Vagina (tissue), 2 donors: ENCODE results near the gene CCDC88C. TPM values are rescaled to one million over a fixed set of nuclear protein-coding genes. Genes with fewer than 3 reads are reported as not detected.

ENCODE experiments used
- DNase-seq, 2 donors: peaks; one replicate each; pipeline ENCODE4 v3.0.0-alpha.2; 2017; ENCODE audit errors: extremely low spot score in 2 of 2
- H3K27ac ChIP-seq: fragments of 200-600 bp; sonication (generic); one replicate; pipeline ENCODE4 v1.5.1; 2019
- H3K27me3 ChIP-seq: fragments of 200-600 bp; sonication (generic); one replicate; pipeline ENCODE4 v1.5.1; 2019
- H3K36me3 ChIP-seq, 2 donors: fragments of 200-600 bp; sonication (generic); one replicate each; pipeline ENCODE4 v1.5.1; 2017 to 2019
- H3K4me1 ChIP-seq: fragments of 200-600 bp; sonication (generic); one replicate; pipeline ENCODE4 v1.5.1; 2019
- H3K4me3 ChIP-seq, 2 donors: fragments of 200-600 bp; sonication (generic); 1 replicate in 1 of 2; 2 replicates in 1 of 2; pipeline ENCODE4 v1.5.1; 2016 to 2019
- H3K9me3 ChIP-seq: fragments of 200-600 bp; sonication (generic); one replicate; pipeline ENCODE4 v1.5.1; 2019
- CTCF ChIP-seq, 3 experiments: fragments of 450-650 bp in 2 of 3; fragments of 200-600 bp in 1 of 3; sonication (generic) in 1 of 3; IDR thresholded peaks; one replicate each; pipeline ENCODE4 v1.5.1; 2017 to 2019; ENCODE audit warnings: antibody characterized with exemption in 3 of 3, mild to moderate bottlenecking in 2 of 3, moderate library complexity in 2 of 3
- POLR2A ChIP-seq, 2 donors: fragments of 450-650 bp; IDR thresholded peaks; one replicate each; pipeline ENCODE4 v1.6.1; 2017; ENCODE audit warnings: antibody characterized with exemption in 2 of 2, mild to moderate bottlenecking in 2 of 2, moderate library complexity in 2 of 2
- POLR2AphosphoS5 ChIP-seq, 2 donors: sonication (generic); formaldehyde crosslinking; IDR thresholded peaks; one replicate each; pipeline ENCODE4 v1.9.0; 2017; ENCODE audit warnings: antibody characterized with exemption in 2 of 2, mild to moderate bottlenecking in 2 of 2, low read depth in 1 of 2; ENCODE audit not compliant: insufficient read depth in 1 of 2
- intact Hi-C: fragments of 100-400 bp; cut with DNase I; formaldehyde crosslinking; loops from one replicate; pipeline ENCODE4 v1.15.1; 2023
- total RNA-seq: library from RNA; depleted of rRNA; stranded (reverse); fragments of >200 nt; gene quantifications from one replicate; pipeline ENCODE4 v1.2.3, GENCODE V29; 2016

CCDC88C gene
- total RNA-seq, 1 donor from 2014 or later: 42.2 TPM

- no peaks in the 10 kb centered on the region for H3K27me3 ChIP-seq
- H3K4me1 ChIP-seq: peaks cover 10% of the 10 kb centered on the region
- no peak for DNase-seq
- H3K36me3 ChIP-seq: no peaks in the 10 kb centered on the region
- no peak overlapping the region for H3K4me3 ChIP-seq
- intact Hi-C loops: no loop called here
- TF ChIP-seq POLR2A (IDR thresholded peaks at IDR 0.05) (no peak), CTCF (IDR thresholded peaks at IDR 0.05) (no peak), POLR2AphosphoS5 (IDR thresholded peaks at IDR 0.05; ENCODE audit: insufficient read depth in 1 of 2, low read depth in 1 of 2) (no peak)
- no peaks in the 10 kb centered on the region for H3K9me3 ChIP-seq
- H3K27ac ChIP-seq: no peak overlapping the region
Measured at GRCh38 chr14:91363776-91364523, 53.7 kb downstream of the CCDC88C start.

- intact Hi-C loops: no loop called here
- no peaks in the 10 kb centered on the region for H3K4me1 ChIP-seq
- no peak for DNase-seq
- peak overlapping the region; percentile 29 for H3K27ac ChIP-seq
- TF ChIP-seq POLR2A (IDR thresholded peaks at IDR 0.05) (no peak), POLR2AphosphoS5 (IDR thresholded peaks at IDR 0.05; ENCODE audit: insufficient read depth in 1 of 2, low read depth in 1 of 2) (no peak), CTCF (IDR thresholded peaks at IDR 0.05) (no peak)
- H3K27me3 ChIP-seq: no peaks in the 10 kb centered on the region
- H3K4me3 ChIP-seq: no peak overlapping the region
- H3K36me3 ChIP-seq: no peaks in the 10 kb centered on the region
- no peaks in the 10 kb centered on the region for H3K9me3 ChIP-seq
Measured at GRCh38 chr14:91361233-91361811, 56.3 kb downstream of the CCDC88C start.

GRCh38 chr14:91360490-91361232 lies 57.0 kb downstream of the CCDC88C start:
- no peaks in the 10 kb centered on the region for H3K36me3 ChIP-seq
- peak overlapping the region; percentile 29 for H3K27ac ChIP-seq
- no peak overlapping the region for H3K4me3 ChIP-seq
- no peaks in the 10 kb centered on the region for H3K9me3 ChIP-seq
- intact Hi-C loops: no loop called here
- DNase-seq: no peak
- no peaks in the 10 kb centered on the region for H3K4me1 ChIP-seq
- TF ChIP-seq POLR2AphosphoS5 (IDR thresholded peaks at IDR 0.05; ENCODE audit: insufficient read depth in 1 of 2, low read depth in 1 of 2): no peak
- no peak for TF ChIP-seq POLR2A (IDR thresholded peaks at IDR 0.05)
- no peaks in the 10 kb centered on the region for H3K27me3 ChIP-seq

- H3K27ac ChIP-seq: no peak overlapping the region
- no peak for TF ChIP-seq CTCF (IDR thresholded peaks at IDR 0.05)
- TF ChIP-seq POLR2AphosphoS5 (IDR thresholded peaks at IDR 0.05; ENCODE audit: insufficient read depth in 1 of 2, low read depth in 1 of 2): no peak
- TF ChIP-seq POLR2A (IDR thresholded peaks at IDR 0.05): no peak
- H3K27me3 ChIP-seq: no peaks in the 10 kb centered on the region
- peaks cover 13% of the 10 kb centered on the region for H3K4me1 ChIP-seq
- H3K36me3 ChIP-seq: no peaks in the 10 kb centered on the region
- H3K9me3 ChIP-seq: no peaks in the 10 kb centered on the region
- intact Hi-C loops: no loop called here
- DNase-seq: no peak
- no peak overlapping the region for H3K4me3 ChIP-seq
Measured at GRCh38 chr14:91358654-91359220, 58.9 kb downstream of the CCDC88C start.

GRCh38 chr14:91358025-91358319 lies 59.6 kb downstream of the CCDC88C start:
- Histone ChIP-seq H3K9me3 (no peaks in the 10 kb centered on the region), H3K4me3 (no peak overlapping the region), H3K27ac (no peak overlapping the region), H3K4me1 (peaks cover 20% of the 10 kb centered on the region), H3K27me3 (no peaks in the 10 kb centered on the region), H3K36me3 (no peaks in the 10 kb centered on the region)
- no peak for DNase-seq
- intact Hi-C loops: no loop called here
- TF ChIP-seq POLR2AphosphoS5 (IDR thresholded peaks at IDR 0.05; ENCODE audit: insufficient read depth in 1 of 2, low read depth in 1 of 2) (no peak), POLR2A (IDR thresholded peaks at IDR 0.05) (no peak)
